Panc1 (cell line): Measurements from ENCODE around the gene ERAL1. TPM values are rescaled to one million over a fixed set of nuclear protein-coding genes. Genes with fewer than 3 reads are reported as not detected.

ENCODE experiments used
- ATAC-seq: fragments of 200-7000 bp; cut with Tn5 transposase; 2 replicates; pipeline ENCODE4 v1.9.1; 2020; ENCODE audit warnings: mild to moderate bottlenecking, moderate library complexity
- BruUV-seq: library from RNA; stranded (reverse); fragments of 400-500 nt; replicated peaks from 2 replicates; lab custom pipeline; 2021; lab: Mats Ljungman, UMichigan
- CTCF ChIA-PET: fragments of 300-600 bp; sonication (Branson Sonifier 250); formaldehyde crosslinking; loops from one replicate; lab custom pipeline; 2022; ENCODE audit warnings: antibody characterized with exemption; lab: Charles Lee
- POLR2A ChIA-PET: fragments of 300-600 bp; sonication (Branson Sonifier 250); formaldehyde crosslinking; loops from one replicate; lab custom pipeline; 2022; ENCODE audit warnings: antibody characterized with exemption; lab: Charles Lee
- DNase-seq: peaks from one replicate; pipeline ENCODE4 v3.0.0-alpha.2; 2010; ENCODE audit warnings: low read depth, low spot score
- H3K27ac ChIP-seq: 2 replicates; pipeline ENCODE4 v1.5.1; 2011; ENCODE audit warnings: mild to moderate bottlenecking, low read length, inconsistent platforms
- H3K27me3 ChIP-seq: fragments of 200-500 bp; sonication (Bioruptor generic); 2 replicates; pipeline ENCODE4 v1.6.0; 2014; ENCODE audit warnings: low read length, inconsistent platforms; ENCODE audit not compliant: control insufficient read depth, insufficient read depth
- H3K36me3 ChIP-seq: fragments of 200-500 bp; sonication (Bioruptor generic); 2 replicates; pipeline ENCODE4 v1.5.1; 2014; ENCODE audit warnings: inconsistent platforms, mild to moderate bottlenecking, low read length, moderate library complexity; ENCODE audit not compliant: control insufficient read depth, insufficient read depth
- H3K4me1 ChIP-seq: 2 replicates; pipeline ENCODE4 v1.5.1; 2011; ENCODE audit warnings: inconsistent platforms, mild to moderate bottlenecking, low read length, moderate library complexity; ENCODE audit not compliant: control insufficient read depth, insufficient read depth
- H3K4me3 ChIP-seq, 2 experiments: 2 replicates each; pipeline ENCODE4 v1.5.1; 2011 to 2012; ENCODE audit warnings: low read depth in 2 of 2, low read length in 2 of 2, mild to moderate bottlenecking in 2 of 2, inconsistent platforms in 1 of 2, moderate library complexity in 1 of 2
- H3K9me3 ChIP-seq: fragments of 200-500 bp; sonication (Bioruptor generic); 2 replicates; pipeline ENCODE4 v1.5.1; 2014; ENCODE audit warnings: low read depth, mild to moderate bottlenecking, inconsistent platforms, low read length, moderate library complexity; ENCODE audit not compliant: control insufficient read depth, insufficient read depth
- POLR2AphosphoS5 ChIP-seq: IDR thresholded peaks from 2 replicates; pipeline ENCODE4 v1.6.1; 2012; ENCODE audit warnings: mild to moderate bottlenecking, low read depth, low read length, moderate library complexity
- SIN3A ChIP-seq: IDR thresholded peaks from 2 replicates; pipeline ENCODE4 v1.6.1; 2012; ENCODE audit warnings: low read depth, mild to moderate bottlenecking, low read length, moderate library complexity, borderline replicate concordance; ENCODE audit not compliant: insufficient read depth
- TCF7L2 ChIP-seq: IDR thresholded peaks from 2 replicates; pipeline ENCODE4 v1.6.1; 2011; ENCODE audit warnings: mild to moderate bottlenecking, low read depth, low read length, inconsistent platforms
- in situ Hi-C: cut with HindIII; loops from 2 replicates; pipeline ENCODE4 v1.10.0; 2016; ENCODE audit warnings: low sequenced_read_pairs, low pct_unique_long_range_greater_than_20kb
- intact Hi-C: fragments of 100-400 bp; cut with micrococcal nuclease; formaldehyde crosslinking; loops from one replicate; pipeline ENCODE4 v1.10.0; 2022; ENCODE audit not compliant: unreplicated experiment
- total RNA-seq: library from RNA; stranded (reverse); gene quantifications from one replicate; pipeline ENCODE4 v1.2.1, GENCODE V29; 2021; ENCODE audit not compliant: unreplicated experiment
- TF ChIP-seq, protein P1 (sequence below), 2 experiments: IDR thresholded peaks; 2 replicates each; pipeline ENCODE4 v1.6.1; 2011 to 2012; ENCODE audit warnings: low read depth in 2 of 2, control low read depth in 1 of 2, low read length in 1 of 2, mild to moderate bottlenecking in 1 of 2, moderate library complexity in 1 of 2; ENCODE audit not compliant: insufficient read depth in 1 of 2
- TF ChIP-seq, protein P2 (sequence below): fragments of 450-650 bp; IDR thresholded peaks from 2 replicates; pipeline ENCODE4 v1.5.1; 2017; ENCODE audit warnings: mild to moderate bottlenecking

ERAL1 gene
- total RNA-seq, 1 experiment from 2014 or later, result 74.2 TPM

DNA sequence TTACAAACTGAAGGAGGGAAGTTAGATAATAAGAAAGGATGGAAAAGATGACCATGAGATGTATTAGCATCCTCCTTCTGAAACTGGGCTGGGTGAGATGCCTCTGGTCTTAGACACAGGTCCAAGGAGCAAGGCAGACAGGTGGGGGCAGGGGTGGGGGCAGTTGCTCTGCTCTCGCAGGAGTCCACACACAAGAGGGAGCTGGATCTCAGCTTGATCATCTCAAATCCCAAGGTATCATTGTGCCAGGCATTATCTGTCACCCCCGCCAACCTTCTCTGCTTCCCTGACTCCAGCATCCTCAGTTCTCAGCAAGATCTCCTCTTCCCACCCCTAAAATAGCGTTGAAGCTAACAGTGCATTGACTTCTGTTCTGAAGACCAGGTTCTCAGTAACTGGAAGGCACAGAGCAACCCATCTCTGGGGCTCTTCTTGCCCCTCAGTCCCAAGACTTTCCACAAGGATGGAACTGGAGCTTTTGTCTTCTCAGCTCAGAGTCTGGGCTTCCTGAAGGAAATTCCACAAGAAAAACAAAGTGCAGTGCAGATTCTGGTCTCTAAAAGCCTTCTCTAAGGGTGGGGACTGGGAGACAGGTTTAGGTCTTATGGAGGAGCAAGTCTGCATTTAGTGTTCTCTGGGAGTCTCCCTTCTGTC is 41.1 kb downstream of the ERAL1 start:
- Histone ChIP-seq H3K4me1 (peaks cover 15% of the 10 kb centered on the region), H3K27ac (peak overlapping the region; percentile 80), H3K4me3 (peak overlapping the region; percentile 77 to 89), H3K9me3 (no peaks in the 10 kb centered on the region), H3K36me3 (no peaks in the 10 kb centered on the region; the same call in 1 of the 2 replicates), H3K27me3 (no peaks in the 10 kb centered on the region)
- CTCF ChIA-PET, result no interaction called here
- DNase-seq (no peak), ATAC-seq (no peak)
- no TSS peak for BruUV-seq
- POLR2A ChIA-PET, result no interaction called here
- no peak for TF ChIP-seq TCF7L2
- TF ChIP-seq, protein P1, sequence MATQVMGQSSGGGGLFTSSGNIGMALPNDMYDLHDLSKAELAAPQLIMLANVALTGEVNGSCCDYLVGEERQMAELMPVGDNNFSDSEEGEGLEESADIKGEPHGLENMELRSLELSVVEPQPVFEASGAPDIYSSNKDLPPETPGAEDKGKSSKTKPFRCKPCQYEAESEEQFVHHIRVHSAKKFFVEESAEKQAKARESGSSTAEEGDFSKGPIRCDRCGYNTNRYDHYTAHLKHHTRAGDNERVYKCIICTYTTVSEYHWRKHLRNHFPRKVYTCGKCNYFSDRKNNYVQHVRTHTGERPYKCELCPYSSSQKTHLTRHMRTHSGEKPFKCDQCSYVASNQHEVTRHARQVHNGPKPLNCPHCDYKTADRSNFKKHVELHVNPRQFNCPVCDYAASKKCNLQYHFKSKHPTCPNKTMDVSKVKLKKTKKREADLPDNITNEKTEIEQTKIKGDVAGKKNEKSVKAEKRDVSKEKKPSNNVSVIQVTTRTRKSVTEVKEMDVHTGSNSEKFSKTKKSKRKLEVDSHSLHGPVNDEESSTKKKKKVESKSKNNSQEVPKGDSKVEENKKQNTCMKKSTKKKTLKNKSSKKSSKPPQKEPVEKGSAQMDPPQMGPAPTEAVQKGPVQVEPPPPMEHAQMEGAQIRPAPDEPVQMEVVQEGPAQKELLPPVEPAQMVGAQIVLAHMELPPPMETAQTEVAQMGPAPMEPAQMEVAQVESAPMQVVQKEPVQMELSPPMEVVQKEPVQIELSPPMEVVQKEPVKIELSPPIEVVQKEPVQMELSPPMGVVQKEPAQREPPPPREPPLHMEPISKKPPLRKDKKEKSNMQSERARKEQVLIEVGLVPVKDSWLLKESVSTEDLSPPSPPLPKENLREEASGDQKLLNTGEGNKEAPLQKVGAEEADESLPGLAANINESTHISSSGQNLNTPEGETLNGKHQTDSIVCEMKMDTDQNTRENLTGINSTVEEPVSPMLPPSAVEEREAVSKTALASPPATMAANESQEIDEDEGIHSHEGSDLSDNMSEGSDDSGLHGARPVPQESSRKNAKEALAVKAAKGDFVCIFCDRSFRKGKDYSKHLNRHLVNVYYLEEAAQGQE (IDR thresholded peaks at IDR 0.05; ENCODE audit: insufficient read depth in 1 of 2, low read depth in 2 of 2, low read length in 1 of 2), result no peak
- no peak for TF ChIP-seq POLR2AphosphoS5
- TF ChIP-seq, protein P2, sequence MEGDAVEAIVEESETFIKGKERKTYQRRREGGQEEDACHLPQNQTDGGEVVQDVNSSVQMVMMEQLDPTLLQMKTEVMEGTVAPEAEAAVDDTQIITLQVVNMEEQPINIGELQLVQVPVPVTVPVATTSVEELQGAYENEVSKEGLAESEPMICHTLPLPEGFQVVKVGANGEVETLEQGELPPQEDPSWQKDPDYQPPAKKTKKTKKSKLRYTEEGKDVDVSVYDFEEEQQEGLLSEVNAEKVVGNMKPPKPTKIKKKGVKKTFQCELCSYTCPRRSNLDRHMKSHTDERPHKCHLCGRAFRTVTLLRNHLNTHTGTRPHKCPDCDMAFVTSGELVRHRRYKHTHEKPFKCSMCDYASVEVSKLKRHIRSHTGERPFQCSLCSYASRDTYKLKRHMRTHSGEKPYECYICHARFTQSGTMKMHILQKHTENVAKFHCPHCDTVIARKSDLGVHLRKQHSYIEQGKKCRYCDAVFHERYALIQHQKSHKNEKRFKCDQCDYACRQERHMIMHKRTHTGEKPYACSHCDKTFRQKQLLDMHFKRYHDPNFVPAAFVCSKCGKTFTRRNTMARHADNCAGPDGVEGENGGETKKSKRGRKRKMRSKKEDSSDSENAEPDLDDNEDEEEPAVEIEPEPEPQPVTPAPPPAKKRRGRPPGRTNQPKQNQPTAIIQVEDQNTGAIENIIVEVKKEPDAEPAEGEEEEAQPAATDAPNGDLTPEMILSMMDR, result no peak
- no peak for TF ChIP-seq SIN3A
- in situ Hi-C loops, result no loop called here
- intact Hi-C loops, result no loop called here

DNA sequence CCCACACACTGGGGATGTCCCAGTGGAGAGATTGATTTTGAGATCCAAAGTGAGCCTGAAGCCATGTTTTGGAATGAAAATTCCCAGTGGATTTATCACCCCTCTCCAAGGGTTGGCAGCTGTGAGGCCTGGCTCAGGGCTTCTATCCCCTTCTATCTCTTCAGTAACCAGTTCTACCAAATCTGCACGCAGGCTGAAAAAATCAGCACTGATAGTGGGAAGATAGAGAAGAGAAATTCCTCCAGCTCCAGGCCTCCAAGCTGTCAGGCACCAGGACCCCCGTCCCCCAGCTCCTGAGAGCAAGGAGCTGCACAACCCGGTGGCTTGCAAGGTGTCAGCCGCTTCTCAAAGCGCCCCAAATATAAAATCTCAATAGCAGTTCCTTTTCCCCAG is 41.7 kb downstream of the ERAL1 start:
- ChIA-PET POLR2A (no interaction called here), CTCF (no interaction called here)
- Histone ChIP-seq H3K27ac (peak overlapping the region; percentile 80), H3K27me3 (no peaks in the 10 kb centered on the region), H3K4me3 (peak overlapping the region; percentile 77 to 89), H3K4me1 (peaks cover 15% of the 10 kb centered on the region), H3K36me3 (no peaks in the 10 kb centered on the region; the same call in 1 of the 2 replicates), H3K9me3 (no peaks in the 10 kb centered on the region)
- intact Hi-C loops, result no loop called here
- TF ChIP-seq POLR2AphosphoS5 (no peak), SIN3A (no peak), TCF7L2 (no peak)
- TF ChIP-seq, protein P1 (IDR thresholded peaks at IDR 0.05; ENCODE audit: insufficient read depth in 1 of 2, low read depth in 2 of 2, low read length in 1 of 2), result no peak
- TF ChIP-seq, protein P2, result no peak
- DNase-seq, result no peak
- in situ Hi-C loops, result no loop called here
- no TSS peak for BruUV-seq
- ATAC-seq, result no peak
